Measurements from ENCODE around the gene EGF.
"Not testable (repeated sequence)": the region's sequence is repeated elsewhere in the genome, so short reads cannot be mapped to it uniquely, and the experiment has no call there.

EGF gene

GRCh38 chr4:109912706-109913595 lies at the start of gene EGF:
Gene EGF (plus strand): TSS chr4:109912883. CDS start chr4:109913336, 453 bp downstream.
- no peak for DNase-seq

DNA sequence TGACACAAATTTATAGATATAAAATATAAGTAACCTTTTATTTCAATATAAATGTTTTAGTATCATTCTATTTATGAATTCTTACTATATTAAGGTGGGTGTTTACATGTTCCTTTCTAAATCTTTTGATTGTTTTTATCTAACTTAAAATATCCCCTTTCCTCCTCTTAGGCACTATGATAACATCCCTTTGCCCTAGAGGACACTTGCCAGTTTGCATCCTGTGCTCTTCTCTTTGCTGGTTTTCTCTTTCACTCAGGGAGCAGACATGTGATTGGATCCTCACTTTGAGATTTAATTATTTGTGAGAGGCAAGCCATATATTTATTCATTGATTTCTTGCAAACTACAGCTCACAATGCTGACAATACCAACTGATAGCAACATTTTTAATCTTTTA lies 48.5 kb upstream of the EGF start:
- no peak for DNase-seq

- DNase-seq, result no peak
Observed at GRCh38 chr4:109870061-109870460, 42.6 kb upstream of the EGF start.

DNA sequence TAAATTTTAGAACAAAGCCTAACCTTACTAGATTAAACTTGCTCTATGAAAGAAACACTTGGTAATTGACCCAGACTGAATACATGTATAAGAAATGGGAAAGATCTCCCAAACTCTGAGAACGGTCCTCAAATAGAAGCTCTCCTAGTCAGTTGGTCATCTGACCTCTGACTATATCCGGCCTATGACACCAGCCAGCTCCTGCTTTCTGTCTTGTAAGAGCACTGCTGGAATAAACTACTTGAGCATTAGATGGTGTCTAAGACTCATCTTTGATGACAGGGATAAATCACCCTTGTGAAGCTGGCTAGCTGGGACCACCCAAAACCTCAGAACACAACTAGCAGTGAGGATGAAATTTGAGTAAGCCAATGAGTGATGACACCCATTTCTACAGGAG lies 40.6 kb upstream of the EGF start:
- no peak for DNase-seq

DNA sequence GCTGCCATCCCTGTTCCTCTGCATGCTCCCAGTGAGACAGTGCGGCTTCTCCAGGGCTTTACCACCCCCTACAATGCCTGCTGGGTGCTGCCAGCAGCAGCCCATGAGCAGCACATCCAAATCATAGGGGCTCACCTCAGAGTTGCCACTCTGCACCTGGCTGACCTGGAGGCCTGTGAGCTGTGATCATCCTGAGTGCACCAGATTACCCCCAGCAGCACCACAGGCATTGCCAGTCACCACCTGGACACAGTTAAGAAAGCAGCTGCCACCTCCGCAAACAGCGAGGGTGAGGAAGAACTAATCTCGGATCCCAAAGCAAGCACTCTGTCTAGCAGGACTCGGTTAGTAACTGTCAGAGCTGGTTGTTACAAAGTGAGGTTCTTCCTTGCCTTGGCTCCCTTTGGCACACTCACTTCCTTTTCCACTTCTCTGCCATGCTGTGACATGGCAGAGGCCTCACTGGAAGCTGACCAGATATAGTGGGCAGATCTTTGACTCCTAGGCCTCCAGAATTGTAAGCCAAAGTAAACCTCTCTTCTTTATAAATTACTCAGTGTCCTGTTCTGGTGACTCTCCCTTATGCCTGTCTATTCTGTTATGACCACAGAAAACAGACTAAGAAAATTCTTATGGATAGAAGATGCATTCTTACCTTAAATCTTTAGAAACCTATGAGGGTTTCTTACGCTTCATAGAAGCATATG lies 39.6 kb upstream of the EGF start:
- DNase-seq, result no peak

DNA sequence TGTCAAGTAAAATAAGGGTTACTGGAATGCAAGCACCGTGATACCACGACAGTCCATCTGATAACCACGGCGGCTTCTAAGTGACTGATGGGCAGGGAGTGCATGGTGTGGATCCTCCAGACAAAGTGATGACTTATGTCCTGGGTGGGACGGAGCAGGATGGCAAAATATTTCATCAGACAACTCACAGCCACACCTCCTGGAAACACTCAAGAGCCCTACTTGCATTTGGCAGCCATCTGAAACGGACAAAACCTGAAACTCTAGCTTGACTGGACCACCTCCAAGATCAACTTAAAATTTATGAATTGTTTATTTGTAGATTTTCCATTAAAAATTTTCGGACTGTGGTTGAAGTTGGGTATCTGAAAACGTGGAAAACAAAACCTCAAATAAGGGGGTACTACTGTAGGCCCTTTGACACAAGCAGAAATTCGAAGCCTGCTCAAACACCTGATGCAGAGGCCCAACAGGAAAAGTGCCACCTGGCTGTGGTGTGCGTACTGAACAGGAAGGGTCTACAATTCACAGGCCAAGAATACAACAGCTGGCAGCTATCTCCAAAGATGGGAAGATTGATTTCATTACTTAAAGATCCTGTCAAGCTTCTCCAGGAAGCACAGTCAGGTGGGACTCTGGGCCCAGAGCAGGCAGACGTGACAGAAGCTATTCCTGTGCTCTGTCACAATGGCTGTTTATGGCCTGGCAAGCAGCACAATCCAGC lies 38.7 kb upstream of the EGF start:
- DNase-seq, result no peak

GRCh38 chr4:109875106-109875505 lies 37.6 kb upstream of the EGF start:
- no peak for DNase-seq

- DNase-seq, result not testable (repeated sequence)
Observed at GRCh38 chr4:109875553-109875952, 37.1 kb upstream of the EGF start.

GRCh38 chr4:109876634-109877265 lies 35.9 kb upstream of the EGF start:
- DNase-seq, result no peak

DNA sequence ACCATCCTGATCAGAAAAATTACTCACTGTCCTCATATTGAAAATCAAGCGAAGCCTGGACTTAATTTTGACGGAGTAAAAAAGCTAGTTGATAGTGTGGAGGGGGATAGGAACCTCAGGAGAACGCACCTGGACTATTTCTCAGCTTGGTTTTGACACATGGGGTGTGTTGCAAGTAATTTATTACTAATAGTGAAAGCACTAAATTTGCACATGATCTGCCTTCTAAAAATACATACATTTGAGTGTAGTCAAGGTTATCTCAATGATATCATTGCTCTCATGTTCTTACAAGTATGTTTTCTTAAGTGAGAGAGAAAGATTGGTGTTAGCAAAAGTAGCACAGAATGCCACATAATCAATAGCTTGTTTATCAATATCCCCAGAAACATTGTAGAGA lies 35.3 kb upstream of the EGF start:
- no peak for DNase-seq

DNA sequence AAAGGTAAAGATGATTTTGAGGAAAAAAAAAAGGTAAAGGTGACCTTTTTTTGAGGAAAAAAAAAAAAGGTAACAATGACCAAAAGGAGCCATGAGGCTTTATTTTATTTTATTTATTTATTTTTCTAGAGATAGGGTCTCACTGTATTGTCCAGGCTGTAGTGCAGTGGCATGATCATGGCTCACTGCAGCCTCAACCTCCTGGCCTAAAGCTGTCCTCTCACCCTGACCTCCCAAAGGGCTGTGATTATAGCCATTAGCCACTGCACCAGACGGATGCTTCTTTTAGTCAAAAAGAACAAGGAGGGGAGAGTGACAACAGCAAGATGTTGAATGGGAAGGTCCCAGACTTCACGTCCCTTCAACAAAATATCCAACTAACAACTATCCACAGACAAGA lies 34.3 kb upstream of the EGF start:
- DNase-seq, result no peak

DNA sequence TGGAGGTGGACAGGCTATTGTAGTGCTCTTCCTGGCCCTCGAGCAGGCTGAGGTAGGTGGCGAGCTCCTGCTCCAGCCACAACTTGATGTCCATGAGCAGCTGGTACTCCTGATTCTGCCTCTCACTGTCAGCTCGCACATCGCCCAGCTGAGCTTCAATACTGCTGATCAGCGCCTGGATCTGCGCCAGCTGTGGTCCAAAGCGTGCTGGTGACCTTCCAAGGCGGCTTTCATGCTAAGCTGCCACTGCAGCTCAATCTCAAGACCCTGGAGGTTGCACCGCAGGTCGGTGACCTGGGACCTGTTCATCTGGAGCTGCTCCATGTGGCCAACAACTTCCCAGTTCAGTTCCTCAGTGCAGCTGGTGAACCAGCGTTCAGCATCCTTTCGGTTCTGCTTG lies 33.6 kb upstream of the EGF start:
- DNase-seq, result no peak

GRCh38 chr4:109879636-109880314 lies 32.9 kb upstream of the EGF start:
- no peak for DNase-seq

DNA sequence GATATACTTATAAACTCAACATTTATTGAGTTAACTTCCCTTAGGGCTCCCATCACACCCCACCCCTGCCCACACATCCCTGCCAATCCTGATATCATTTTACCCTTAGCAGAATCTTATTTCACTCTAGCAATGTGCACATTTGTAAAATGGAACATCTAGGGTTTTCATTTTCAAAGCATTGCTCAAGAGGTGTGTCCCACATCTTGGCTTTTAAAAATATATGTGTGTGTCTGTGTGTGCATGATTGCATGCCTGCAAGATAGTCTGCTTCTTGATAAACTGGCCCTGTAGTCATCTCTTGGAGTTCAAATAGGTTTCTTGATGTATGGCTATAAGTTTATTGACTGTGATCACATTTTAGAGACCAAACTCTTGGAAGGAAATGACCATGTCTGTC lies 26.4 kb upstream of the EGF start:
- DNase-seq, result no peak

DNA sequence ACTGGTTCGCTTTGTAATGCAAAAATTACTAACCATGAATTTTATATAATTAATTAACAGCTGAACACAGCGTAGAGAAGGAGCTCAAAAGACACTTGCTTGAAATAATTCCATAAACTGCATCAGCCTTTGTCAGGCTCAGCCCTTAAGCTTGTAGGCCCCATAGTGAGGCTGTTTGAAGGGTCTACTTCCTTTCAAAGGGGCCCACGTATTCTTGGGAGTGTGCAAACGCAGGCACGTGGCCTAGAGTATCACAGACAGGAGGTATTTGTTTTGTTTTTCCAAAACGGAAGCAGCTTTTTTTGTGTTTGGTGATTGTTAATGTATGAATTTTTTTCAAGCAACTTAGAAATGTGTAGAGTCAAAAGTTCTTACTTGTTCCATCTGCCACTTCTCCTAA lies 25.6 kb upstream of the EGF start:
- no peak for DNase-seq

DNA sequence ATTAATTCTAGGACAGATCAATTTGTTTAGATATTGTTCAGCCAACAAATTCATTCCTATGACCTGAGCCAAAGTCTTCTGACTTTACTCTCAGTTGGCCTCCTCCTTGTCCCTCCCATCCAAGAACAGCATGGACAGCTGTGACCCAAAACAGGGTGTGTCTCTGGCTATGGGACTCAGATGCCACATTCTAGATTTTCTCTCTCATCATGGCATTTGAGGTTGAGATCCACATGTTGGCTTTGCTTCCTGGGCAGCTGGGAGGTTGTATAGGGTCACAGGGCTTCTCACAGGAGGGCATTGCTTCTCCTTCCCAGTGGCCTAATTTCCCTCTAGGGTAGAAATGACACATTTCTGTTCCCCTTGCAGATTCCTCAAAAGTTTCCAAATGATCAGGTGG lies 22.6 kb upstream of the EGF start:
- DNase-seq, result no peak

GRCh38 chr4:109902559-109903251 lies 10.0 kb upstream of the EGF start:
- DNase-seq, result no peak

GRCh38 chr4:109908731-109909130 lies 4.0 kb upstream of the EGF start:
- no peak for DNase-seq

DNA sequence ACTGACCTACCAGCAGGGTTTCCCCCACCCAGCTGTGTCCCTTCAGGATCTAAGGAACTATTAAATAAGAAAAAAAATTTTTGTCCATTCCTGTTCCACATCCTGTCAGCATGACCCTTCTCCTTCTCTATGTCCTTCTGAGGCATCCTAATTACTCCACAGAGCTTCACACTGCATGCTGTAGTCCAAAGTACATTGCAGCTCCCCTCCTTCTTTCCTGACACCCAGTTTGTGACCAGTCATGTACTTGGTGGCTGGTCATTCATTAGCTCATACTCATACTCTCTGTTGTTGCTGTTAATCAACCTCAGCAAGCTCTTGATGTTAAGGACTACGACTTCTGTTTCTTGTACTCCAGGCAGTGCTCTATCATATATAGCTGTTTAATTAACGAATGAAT lies 2.4 kb upstream of the EGF start:
- no peak for DNase-seq

GRCh38 chr4:109913596-109914241 lies 1.0 kb downstream of the EGF start:
- DNase-seq, result no peak

- DNase-seq, result no peak
Observed at GRCh38 chr4:109914322-109914721, 1.6 kb downstream of the EGF start.

All from activated CD4-positive, CD25-positive, alpha-beta regulatory T cell (primary cell).